H1 (cell line): ENCODE data around the gene C2CD2L. TPM values are rescaled to one million over a fixed set of nuclear protein-coding genes. Genes with fewer than 3 reads are reported as not detected.

Experiments
- CTCF ChIA-PET: fragments of 300-600 bp; sonication (Branson Sonifier 250); formaldehyde crosslinking; loops from one replicate; lab custom pipeline; 2021; ENCODE audit not compliant: partially characterized antibody; lab: Charles Lee
- POLR2A ChIA-PET: fragments of 300-600 bp; sonication (Branson Sonifier 250); formaldehyde crosslinking; loops from one replicate; lab custom pipeline; 2021; ENCODE audit warnings: inconsistent platforms; ENCODE audit not compliant: partially characterized antibody; lab: Charles Lee
- DNase-seq, 2 experiments: peaks; one replicate each; pipeline versions ENCODE4 v3.0.0 to v3.0.0-alpha.2; 2010 to 2022; ENCODE audit warnings: low spot score in 2 of 2, low read depth in 1 of 2, mixed read lengths in 1 of 2
- FAIRE-seq: peaks from 2 replicates; lab custom pipeline; 2011; peaks lifted over from hg19 to GRCh38; lab: Jason Lieb, UNC
- H2AFZ ChIP-seq: 2 replicates; pipeline ENCODE4 v1.8.1; 2012; ENCODE audit warnings: low read length, inconsistent platforms
- H2AK5ac ChIP-seq: 2 replicates; pipeline ENCODE4 v1.6.1; 2013; ENCODE audit warnings: low read depth, low read length
- H2BK120ac ChIP-seq: replicated peaks from 2 replicates; pipeline ENCODE3; 2013; ENCODE audit warnings: low read depth, low read length, inconsistent platforms
- H2BK12ac ChIP-seq: 2 replicates; pipeline ENCODE4 v1.6.1; 2013; ENCODE audit warnings: low read depth, low read length
- H2BK15ac ChIP-seq: 2 replicates; pipeline ENCODE4 v1.6.1; 2013; ENCODE audit warnings: low read length
- H2BK20ac ChIP-seq: 2 replicates; pipeline ENCODE4 v1.6.1; 2013; ENCODE audit warnings: low read length
- H2BK5ac ChIP-seq: 2 replicates; pipeline ENCODE4 v1.6.1; 2013; ENCODE audit warnings: low read depth, low read length
- H3K14ac ChIP-seq: 2 replicates; pipeline ENCODE4 v1.6.1; 2013; ENCODE audit warnings: inconsistent platforms; ENCODE audit not compliant: insufficient read length
- H3K18ac ChIP-seq: 2 replicates; pipeline ENCODE4 v1.6.1; 2013; ENCODE audit warnings: low read length; ENCODE audit errors: extremely low read depth
- H3K23ac ChIP-seq: 2 replicates; pipeline ENCODE4 v1.6.1; 2013; ENCODE audit warnings: inconsistent platforms; ENCODE audit not compliant: insufficient read length
- H3K23me2 ChIP-seq: 2 replicates; pipeline ENCODE4 v1.6.1; 2013; ENCODE audit warnings: low read depth, low read length
- H3K27ac ChIP-seq: 2 replicates; pipeline ENCODE4 v1.6.1; 2011; ENCODE audit warnings: low read depth, low read length, inconsistent platforms
- H3K27me3 ChIP-seq, 4 experiments: replicated peaks in 1 of 4; 1 replicate in 1 of 4; 2 replicates in 3 of 4; pipeline versions ENCODE4 v1.6.1 to v1.8.1; 2011 to 2013; ENCODE audit warnings: low read length in 3 of 4, mild to moderate bottlenecking in 3 of 4, inconsistent platforms in 2 of 4, mixed read lengths in 2 of 4, moderate library complexity in 1 of 4; ENCODE audit not compliant: control insufficient read depth in 3 of 4, insufficient read depth in 3 of 4; ENCODE audit errors: extremely low read depth in 1 of 4
- H3K36me3 ChIP-seq, 4 experiments: 2 replicates each; pipeline versions ENCODE4 v1.6.1 to v1.8.1; 2011 to 2013; ENCODE audit warnings: mild to moderate bottlenecking in 4 of 4, low read length in 3 of 4, moderate library complexity in 2 of 4, control low read depth in 1 of 4, inconsistent platforms in 1 of 4; ENCODE audit not compliant: insufficient read depth in 4 of 4, control insufficient read depth in 2 of 4
- H3K4ac ChIP-seq: replicated peaks from 2 replicates; pipeline ENCODE3; 2013; ENCODE audit warnings: low read length, low read depth, mixed read lengths, inconsistent platforms; ENCODE audit not compliant: insufficient read length
- H3K4me1 ChIP-seq, 4 experiments: replicated peaks in 1 of 4; 1 replicate in 1 of 4; 2 replicates in 3 of 4; pipeline versions ENCODE4 v1.6.1 to v1.8.1; 2011 to 2013; ENCODE audit warnings: low read length in 3 of 4, inconsistent platforms in 2 of 4, mixed read lengths in 1 of 4; ENCODE audit not compliant: insufficient read depth in 4 of 4, control insufficient read depth in 3 of 4
- H3K4me2 ChIP-seq, 2 experiments: 2 replicates each; pipeline versions ENCODE4 v1.6.1 to v1.8.1; 2011 to 2013; ENCODE audit warnings: low read depth in 2 of 2, low read length in 2 of 2, control low read depth in 1 of 2, inconsistent platforms in 1 of 2, mild to moderate bottlenecking in 1 of 2; ENCODE audit not compliant: insufficient read depth in 1 of 2
- H3K4me3 ChIP-seq, 4 experiments: fragments of 200-600, 300-600 bp in 1 of 4; sonication (generic), shearing (Covaris generic), sonication (Bioruptor Twin) in 1 of 4; 2 replicates each; pipeline versions ENCODE4 v1.5.1 to v1.8.1; 2011 to 2016; ENCODE audit warnings: low read length in 4 of 4, low read depth in 3 of 4, control low read depth in 2 of 4, inconsistent platforms in 2 of 4, mild to moderate bottlenecking in 2 of 4, mixed read lengths in 1 of 4, moderate library complexity in 1 of 4; ENCODE audit not compliant: insufficient read depth in 2 of 4; ENCODE audit errors: extremely low read depth in 1 of 4
- H3K56ac ChIP-seq: replicated peaks from 2 replicates; pipeline ENCODE3; 2013; ENCODE audit warnings: low read depth, mild to moderate bottlenecking, mixed read lengths, low read length, inconsistent platforms; ENCODE audit not compliant: insufficient read length
- H3K79me1 ChIP-seq: 2 replicates; pipeline ENCODE4 v1.6.1; 2013; ENCODE audit warnings: low read depth, low read length, control low read depth
- H3K79me2 ChIP-seq, 2 experiments: 2 replicates each; pipeline versions ENCODE4 v1.6.1 to v1.8.1; 2012 to 2013; ENCODE audit warnings: low read length in 2 of 2, mild to moderate bottlenecking in 2 of 2, inconsistent platforms in 1 of 2; ENCODE audit not compliant: insufficient read depth in 2 of 2, control insufficient read depth in 1 of 2
- H3K9ac ChIP-seq, 4 experiments: replicated peaks in 1 of 4; 1 replicate in 1 of 4; 2 replicates in 3 of 4; pipeline versions ENCODE4 v1.6.1 to v1.8.1; 2011 to 2013; ENCODE audit warnings: low read depth in 3 of 4, low read length in 3 of 4, control low read depth in 2 of 4, mild to moderate bottlenecking in 2 of 4, moderate library complexity in 2 of 4, inconsistent platforms in 1 of 4; ENCODE audit errors: extremely low read depth in 1 of 4
- H3K9me3 ChIP-seq, 2 experiments: 2 replicates each; pipeline versions ENCODE4 v1.6.1 to v1.8.1; 2012 to 2013; ENCODE audit warnings: mild to moderate bottlenecking in 2 of 2, moderate library complexity in 2 of 2, control low read depth in 1 of 2, inconsistent platforms in 1 of 2, low read depth in 1 of 2, low read length in 1 of 2, mixed read lengths in 1 of 2; ENCODE audit not compliant: insufficient read depth in 2 of 2
- H4K20me1 ChIP-seq, 2 experiments: replicated peaks in 1 of 2; 2 replicates each; pipeline versions ENCODE3 to v1.8.1; 2011 to 2013; ENCODE audit warnings: inconsistent platforms in 2 of 2, low read length in 2 of 2, mild to moderate bottlenecking in 1 of 2; ENCODE audit not compliant: insufficient read depth in 2 of 2, control insufficient read depth in 1 of 2
- H4K5ac ChIP-seq: 2 replicates; pipeline ENCODE4 v1.6.1; 2013; ENCODE audit warnings: low read length, low read depth, mixed read lengths, inconsistent platforms; ENCODE audit not compliant: insufficient read length
- H4K8ac ChIP-seq: 2 replicates; pipeline ENCODE4 v1.8.0; 2013; ENCODE audit warnings: mild to moderate bottlenecking, moderate library complexity, low read length, inconsistent platforms; ENCODE audit not compliant: insufficient read depth; ENCODE audit errors: extremely low read depth
- H4K91ac ChIP-seq: replicated peaks from 2 replicates; pipeline ENCODE3; 2013; ENCODE audit warnings: low read length, mixed read lengths, inconsistent platforms; ENCODE audit not compliant: insufficient read length
- ATF3 ChIP-seq: IDR thresholded peaks from 2 replicates; pipeline ENCODE4 v1.6.1; 2011; ENCODE audit warnings: low read depth, mild to moderate bottlenecking, low read length; ENCODE audit not compliant: insufficient read depth
- JUN ChIP-seq: IDR thresholded peaks from 2 replicates; pipeline ENCODE4 v1.6.1; 2011; ENCODE audit warnings: low read depth, mild to moderate bottlenecking, improper control_type of control experiment, low read length
- JUND ChIP-seq: IDR thresholded peaks from 2 replicates; pipeline ENCODE4 v1.6.1; 2011; ENCODE audit warnings: mild to moderate bottlenecking, improper control_type of control experiment, low read length
- POLR2AphosphoS5 ChIP-seq: IDR thresholded peaks from 2 replicates; pipeline ENCODE4 v1.6.1; 2011; ENCODE audit warnings: low read depth, low read length
- POU5F1 ChIP-seq: IDR thresholded peaks from 2 replicates; pipeline ENCODE4 v1.6.1; 2011; ENCODE audit warnings: low read depth, mild to moderate bottlenecking, low read length, moderate library complexity
- RAD21 ChIP-seq, 2 experiments: IDR thresholded peaks in 1 of 2; conservative IDR thresholded peaks in 1 of 2; 2 replicates each; pipeline ENCODE4 v1.6.1; 2011; ENCODE audit warnings: low read depth in 2 of 2, low read length in 2 of 2, improper control_type of control experiment in 1 of 2, inconsistent platforms in 1 of 2, mild to moderate bottlenecking in 1 of 2, moderate library complexity in 1 of 2
- RFX5 ChIP-seq: IDR thresholded peaks from 2 replicates; pipeline ENCODE4 v1.6.1; 2011; ENCODE audit warnings: low read depth, low read length, improper control_type of control experiment, borderline replicate concordance
- SIX5 ChIP-seq: IDR thresholded peaks from 2 replicates; pipeline ENCODE4 v1.6.1; 2011; ENCODE audit warnings: mild to moderate bottlenecking, low read depth, low read length
- SP4 ChIP-seq: IDR thresholded peaks from 2 replicates; pipeline ENCODE4 v1.6.1; 2012; ENCODE audit warnings: low read length, inconsistent platforms
- TCF12 ChIP-seq: IDR thresholded peaks from 2 replicates; pipeline ENCODE4 v1.6.1; 2011; ENCODE audit warnings: low read depth, mild to moderate bottlenecking, low read length
- TEAD4 ChIP-seq: IDR thresholded peaks from 2 replicates; pipeline ENCODE4 v1.6.1; 2012; ENCODE audit warnings: low read depth, low read length, inconsistent platforms, mixed read lengths
- WGBS, 2 experiments: shearing (Covaris generic) in 1 of 2; methylation state at CpG; one replicate each; pipeline versions ENCODE4 v1.1.6 to v1.1.7; 2013 to 2015; ENCODE audit warnings: low lambda C conversion rate in 2 of 2, mixed read lengths in 2 of 2, inconsistent platforms in 1 of 2, low coverage in 1 of 2, missing lambda C conversion rate in 1 of 2; ENCODE audit not compliant: insufficient replicate concordance in 2 of 2, insufficient coverage in 1 of 2, insufficient read length in 1 of 2; ENCODE audit errors: extremely low coverage in 1 of 2, missing lambda C conversion rate in 1 of 2; 5-methylcytosine and 5-hydroxymethylcytosine counted together
- polyA plus RNA-seq, 7 experiments: library from polyadenylated mRNA; depleted of rRNA in 3 of 7; stranded (reverse) in 5 of 7; unstranded in 2 of 7; fragments of >200 nt in 5 of 7; fragments of 200-250 nt in 2 of 7; gene quantifications; 1 replicate in 5 of 7; 2 replicates in 1 of 7; 4 replicates in 1 of 7; pipeline versions ENCODE4 v1.2.1 to v1.2.3, GENCODE V29; 2011 to 2013; ENCODE audit warnings: missing spikeins in 2 of 7, mixed read lengths in 2 of 7
- total RNA-seq: library from RNA; stranded (reverse); fragmentation: NEBNext Ultra II Directional; extraction: Animal tissue kit (Norgen Biotek cat#: 25700); gene quantifications from 2 replicates; pipeline ENCODE4 v1.2.1, GENCODE V29; 2021

The C2CD2L gene
- total and polyA plus RNA-seq, 2 of the 8 experiments (the other 6 are each of a cell fraction or from before 2014, with no cell fraction given) = 2.5 to 4.0 TPM

GRCh38 chr11:119109843-119110242 is 2.7 kb downstream of the C2CD2L start:
- H3K9me3 ChIP-seq = no peaks in the 10 kb centered on the region
- H2AK5ac ChIP-seq = no peak overlapping the region
- no peak overlapping the region for H3K27ac ChIP-seq
- H3K4ac ChIP-seq = no peak overlapping the region
- H2AFZ ChIP-seq = no peak overlapping the region
- H3K79me1 ChIP-seq = no peaks in the 10 kb centered on the region; the same call in 1 of the 2 replicates
- H3K79me2 ChIP-seq = no peaks in the 10 kb centered on the region
- no peaks in the 10 kb centered on the region; a peak in 1 of 8 replicates for H3K36me3 ChIP-seq
- CTCF ChIA-PET = interaction anchor here (0.6 to 5.4 kb wide), 9 partner anchors 10 to 212 kb away, joined by 3 to 26 read pairs (median 6); partner anchors contain the start of gene HINFP
- H2BK12ac ChIP-seq = no peak overlapping the region
- H4K91ac ChIP-seq = no peak overlapping the region
- H2BK120ac ChIP-seq = no peak overlapping the region
- no peak overlapping the region for H3K4me2 ChIP-seq
- H3K56ac ChIP-seq = no peak overlapping the region
- no peak overlapping the region for H3K4me3 ChIP-seq
- POLR2A ChIA-PET = interaction anchor here (0.6 to 10.6 kb wide), 7 partner anchors 8 to 162 kb away, joined by 3 to 139 read pairs (median 6); partner anchors contain the start of genes DPAGT1, HINFP and HMBS
- H3K23me2 ChIP-seq = peaks cover 12% of the 10 kb centered on the region
- no peak overlapping the region for H3K18ac ChIP-seq
- no peak overlapping the region for H4K5ac ChIP-seq
- no peak overlapping the region for H4K8ac ChIP-seq
- H2BK15ac ChIP-seq = no peak overlapping the region
- TF ChIP-seq TCF12 = no peak
- TF ChIP-seq JUND = no peak
- TF ChIP-seq SP4 = no peak
- no peak for TF ChIP-seq SIX5
- no peak for TF ChIP-seq TEAD4
- TF ChIP-seq RFX5 = no peak
- TF ChIP-seq JUN = no peak
- no peak for TF ChIP-seq RAD21 (IDR thresholded peaks at IDR 0.05 in 1 of 2, conservative IDR thresholded peaks at IDR 0.05 in 1 of 2; ENCODE audit: low read depth in 2 of 2, low read length in 2 of 2)
- TF ChIP-seq ATF3 = no peak
- TF ChIP-seq POLR2AphosphoS5 = no peak
- no peak for TF ChIP-seq POU5F1
- 81% methylated on average over 3 of the region's 3 CpGs; no CpG with 5 or more reads in 1 of the 2 experiments for WGBS, 2 experiments
- H3K23ac ChIP-seq = no peak overlapping the region
- no peak overlapping the region for H2BK5ac ChIP-seq
- peaks cover 0 to 20% (median 5%) of the 10 kb centered on the region in 4 experiments; a peak in 5 of 7 replicates for H3K4me1 ChIP-seq
- DNase-seq = no peak
- no peak for FAIRE-seq
- no peak overlapping the region for H2BK20ac ChIP-seq
- H3K14ac ChIP-seq = no peak overlapping the region
- H4K20me1 ChIP-seq = peaks cover 0 to 4% of the 10 kb centered on the region in 2 experiments
- peaks cover 2 to 20% (median 15%) of the 10 kb centered on the region in 4 experiments for H3K27me3 ChIP-seq
- no peak overlapping the region for H3K9ac ChIP-seq
